22Rv1 (cell line): ENCODE results near the gene FOXO6.

Experiments
- ZFX ChIP-seq: fragments of 450-650 bp; IDR thresholded peaks from 2 replicates; pipeline ENCODE4 v1.6.1; 2017; ENCODE audit warnings: antibody characterized with exemption, borderline replicate concordance
- TF ChIP-seq, protein P1 (sequence below): fragments of 450-650 bp; IDR thresholded peaks from 2 replicates; pipeline ENCODE4 v1.5.1; 2017; ENCODE audit warnings: mild to moderate bottlenecking

DNA sequence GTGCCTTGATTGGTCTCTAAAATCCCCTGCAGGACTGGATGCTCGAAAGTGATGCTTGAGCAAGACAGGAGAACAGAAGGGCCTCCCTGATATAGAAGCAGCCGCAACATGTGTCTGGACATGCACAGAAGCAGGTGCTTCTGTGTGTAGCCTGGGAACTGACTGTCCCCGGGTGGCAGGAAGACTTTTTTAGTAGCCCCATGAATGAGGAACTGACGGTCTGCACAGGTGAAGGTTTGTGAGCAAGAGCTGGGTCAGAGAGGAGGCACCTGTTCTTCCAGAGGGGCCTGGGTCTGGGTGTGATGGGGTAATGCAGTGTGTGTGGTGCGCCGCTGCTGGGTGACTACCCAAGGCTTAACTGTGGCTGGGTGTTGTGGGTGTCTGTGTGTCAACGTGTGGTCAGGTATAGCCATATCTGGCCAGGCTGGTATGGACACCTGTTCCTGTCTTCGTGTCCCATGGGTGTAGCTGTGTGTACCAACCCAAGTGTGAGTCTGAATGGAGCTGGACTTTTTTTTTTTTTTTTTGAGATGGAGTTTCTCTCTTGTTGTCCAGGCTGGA lies 39.1 kb upstream of the FOXO6 start:
- TF ChIP-seq, protein P1, sequence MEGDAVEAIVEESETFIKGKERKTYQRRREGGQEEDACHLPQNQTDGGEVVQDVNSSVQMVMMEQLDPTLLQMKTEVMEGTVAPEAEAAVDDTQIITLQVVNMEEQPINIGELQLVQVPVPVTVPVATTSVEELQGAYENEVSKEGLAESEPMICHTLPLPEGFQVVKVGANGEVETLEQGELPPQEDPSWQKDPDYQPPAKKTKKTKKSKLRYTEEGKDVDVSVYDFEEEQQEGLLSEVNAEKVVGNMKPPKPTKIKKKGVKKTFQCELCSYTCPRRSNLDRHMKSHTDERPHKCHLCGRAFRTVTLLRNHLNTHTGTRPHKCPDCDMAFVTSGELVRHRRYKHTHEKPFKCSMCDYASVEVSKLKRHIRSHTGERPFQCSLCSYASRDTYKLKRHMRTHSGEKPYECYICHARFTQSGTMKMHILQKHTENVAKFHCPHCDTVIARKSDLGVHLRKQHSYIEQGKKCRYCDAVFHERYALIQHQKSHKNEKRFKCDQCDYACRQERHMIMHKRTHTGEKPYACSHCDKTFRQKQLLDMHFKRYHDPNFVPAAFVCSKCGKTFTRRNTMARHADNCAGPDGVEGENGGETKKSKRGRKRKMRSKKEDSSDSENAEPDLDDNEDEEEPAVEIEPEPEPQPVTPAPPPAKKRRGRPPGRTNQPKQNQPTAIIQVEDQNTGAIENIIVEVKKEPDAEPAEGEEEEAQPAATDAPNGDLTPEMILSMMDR, result no peak
- TF ChIP-seq ZFX, result no peak
